Mucosa of gallbladder (tissue), 1 donor: Measurements from ENCODE around the gene RPL10A. TPM values are rescaled to one million over a fixed set of nuclear protein-coding genes. Genes with fewer than 3 reads are reported as not detected.

Source experiments
- DNase-seq: peaks from one replicate; pipeline ENCODE4 v3.0.0-alpha.2; 2020; ENCODE audit warnings: low spot score
- total RNA-seq: library from RNA; stranded (reverse); gene quantifications from one replicate; pipeline ENCODE4 v1.2.1, GENCODE V29; 2021
- donor health status: DM: no; HTN: no; CAD: no.

Gene RPL10A
- total RNA-seq, 1 donor from 2014 or later: 921 TPM

DNA sequence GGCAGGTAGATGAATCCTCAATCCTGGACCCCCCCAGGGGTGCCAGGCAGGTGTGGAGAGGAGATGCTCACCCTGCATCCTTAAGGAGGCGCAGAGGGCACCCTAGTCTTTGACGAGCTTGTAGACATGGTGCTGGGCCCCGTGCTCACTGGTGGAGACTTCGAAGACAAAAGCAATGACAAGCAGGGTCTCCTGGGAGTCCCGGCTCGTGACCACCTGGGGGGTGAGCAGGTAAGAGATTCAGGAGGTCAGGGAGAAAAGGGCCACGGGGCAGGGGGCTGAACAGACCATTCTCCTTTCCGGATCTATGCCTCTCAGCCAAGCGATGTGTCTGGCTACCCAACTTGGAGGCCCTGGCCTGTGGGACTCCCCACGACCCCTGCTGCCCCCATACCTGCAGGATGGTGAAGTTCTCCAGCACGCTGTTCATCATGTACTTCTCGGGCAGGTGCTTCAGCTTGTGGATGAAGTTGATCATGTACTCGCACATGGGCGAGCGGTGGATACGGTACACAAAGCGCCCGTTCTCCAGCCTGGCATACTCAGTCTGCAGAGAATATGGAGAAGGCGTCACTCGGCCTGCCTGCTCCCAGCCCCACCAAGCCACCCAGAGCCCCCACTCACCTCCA is 6.9 kb downstream of the RPL10A start:
- no peak for DNase-seq

DNA sequence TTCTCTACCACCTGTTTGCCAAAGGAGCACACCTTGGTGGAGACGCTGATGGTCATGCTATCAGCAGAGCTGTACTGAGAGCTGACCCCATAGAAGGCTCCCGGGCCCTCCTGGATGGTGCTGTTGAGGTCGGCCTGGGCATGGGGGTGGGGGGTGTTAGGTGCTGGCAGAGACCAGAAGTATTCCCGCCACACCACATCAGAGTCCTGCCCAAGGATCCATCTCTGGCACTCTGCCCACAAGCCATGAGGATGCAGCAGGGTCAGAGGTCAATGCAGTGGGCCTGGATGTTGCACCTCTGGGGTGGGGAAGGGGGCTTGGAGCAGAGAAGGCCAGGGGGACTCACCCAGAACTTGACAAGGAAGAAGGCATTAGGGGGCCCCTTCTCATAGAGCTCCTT is 7.4 kb downstream of the RPL10A start:
- no peak for DNase-seq

DNA sequence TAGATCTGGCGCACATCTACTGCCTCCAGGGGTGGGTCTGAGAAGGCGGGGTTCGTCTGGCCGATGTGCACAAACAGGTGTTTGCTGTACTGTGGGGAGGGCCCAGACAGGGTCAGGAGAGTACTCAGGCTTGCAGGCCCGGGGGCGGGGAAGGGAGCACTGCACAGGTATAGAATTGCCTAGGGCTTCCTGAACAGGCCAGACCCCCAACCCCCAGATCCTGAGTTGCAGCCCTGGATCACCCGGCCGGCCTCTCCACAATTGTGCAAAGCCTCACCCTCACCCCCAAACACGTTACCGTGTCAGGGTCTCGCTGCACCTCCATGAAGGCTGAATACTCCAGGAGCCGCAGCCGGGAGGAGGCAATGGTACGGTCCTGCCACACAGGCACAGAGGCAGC is 7.8 kb downstream of the RPL10A start:
- DNase-seq: no peak

DNA sequence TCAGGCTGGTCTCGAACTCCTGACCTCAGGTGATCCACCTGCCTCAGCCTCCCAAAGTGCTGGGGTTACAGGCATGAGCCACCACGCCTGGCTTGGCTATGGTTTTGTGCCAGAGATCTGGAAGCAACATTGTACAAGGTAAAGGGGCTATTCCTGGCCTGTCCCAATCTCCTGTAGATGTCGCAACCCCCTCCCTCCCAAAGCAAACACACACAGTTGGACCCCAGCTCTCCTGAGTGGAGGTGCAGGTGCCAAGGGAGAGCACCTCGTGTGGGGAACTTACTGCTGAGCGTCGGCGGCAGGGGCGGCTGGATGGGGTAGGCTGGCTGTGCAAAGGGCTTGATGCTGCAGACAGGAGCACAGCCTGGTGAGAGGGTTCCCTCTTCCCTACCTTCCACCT is 8.8 kb downstream of the RPL10A start:
- no peak for DNase-seq

DNA sequence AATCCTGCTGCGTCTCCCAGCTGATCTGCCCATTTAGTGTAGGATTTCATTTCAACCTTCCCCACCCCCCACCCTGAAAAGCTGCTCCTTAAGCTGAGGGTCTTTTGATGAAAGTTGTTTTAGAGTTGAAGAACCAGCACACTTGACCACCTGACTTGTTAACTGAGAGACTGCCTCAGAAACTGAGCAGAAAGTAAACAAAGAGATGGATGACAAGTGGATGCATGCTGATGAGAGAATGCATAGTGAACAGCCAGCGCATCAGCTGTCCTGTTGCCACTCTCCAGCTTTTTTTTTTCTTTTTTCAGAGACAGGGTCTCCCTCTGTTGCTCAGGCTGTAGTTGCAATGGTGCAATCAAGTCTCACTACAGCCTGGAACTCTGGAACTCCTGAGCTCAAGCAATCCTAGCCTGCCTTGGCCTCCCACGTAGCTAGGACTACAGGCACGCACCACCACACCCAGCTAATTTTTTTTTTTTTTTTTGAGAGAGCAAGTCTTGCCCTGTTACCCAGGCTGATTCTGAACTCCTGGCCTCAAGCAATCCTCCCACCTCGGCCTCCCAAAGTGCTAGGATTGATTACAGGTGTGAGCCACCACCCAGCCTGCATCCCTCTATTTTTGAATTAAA is 9.5 kb downstream of the RPL10A start:
- DNase-seq: no peak

DNA sequence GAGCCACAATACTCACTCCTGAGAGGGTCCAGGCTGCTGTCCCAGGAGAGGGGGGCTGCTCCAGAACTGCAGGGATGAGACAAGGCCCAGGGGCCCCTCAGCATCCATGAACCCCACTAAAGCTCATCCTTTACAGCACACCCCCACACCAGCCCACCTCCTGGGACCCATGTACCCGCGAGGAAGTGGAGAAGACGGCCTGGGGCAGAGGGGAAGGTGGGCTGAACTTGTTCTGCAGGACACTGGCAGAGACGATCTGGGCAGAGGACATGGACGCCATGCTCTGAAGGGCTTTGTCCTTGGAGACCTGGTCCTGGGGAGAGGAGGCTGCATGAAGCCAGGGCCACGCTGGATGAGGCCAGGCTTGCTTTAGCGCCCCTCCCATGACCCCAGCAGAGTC is 10.1 kb downstream of the RPL10A start:
- DNase-seq: no peak

DNA sequence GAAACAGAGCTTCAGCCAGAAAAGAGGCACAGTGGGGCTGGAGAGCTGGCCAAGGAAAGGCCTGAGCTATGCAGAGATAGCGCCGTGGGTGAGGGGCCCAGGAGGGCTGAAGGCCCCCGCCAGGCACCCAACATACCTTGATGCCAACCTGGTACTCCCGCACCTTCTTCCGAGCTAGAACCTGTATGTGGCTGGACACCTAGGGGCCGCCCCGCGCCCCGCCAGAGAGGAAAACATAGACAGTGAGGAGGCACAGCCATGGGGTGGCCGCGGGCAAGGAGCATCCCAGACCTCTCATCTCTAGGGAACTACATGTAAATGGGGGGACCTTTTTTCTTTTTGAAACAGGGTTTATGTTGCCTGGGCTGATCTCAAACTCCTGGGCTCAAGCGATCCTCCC is 12.0 kb downstream of the RPL10A start:
- DNase-seq: no peak

DNA sequence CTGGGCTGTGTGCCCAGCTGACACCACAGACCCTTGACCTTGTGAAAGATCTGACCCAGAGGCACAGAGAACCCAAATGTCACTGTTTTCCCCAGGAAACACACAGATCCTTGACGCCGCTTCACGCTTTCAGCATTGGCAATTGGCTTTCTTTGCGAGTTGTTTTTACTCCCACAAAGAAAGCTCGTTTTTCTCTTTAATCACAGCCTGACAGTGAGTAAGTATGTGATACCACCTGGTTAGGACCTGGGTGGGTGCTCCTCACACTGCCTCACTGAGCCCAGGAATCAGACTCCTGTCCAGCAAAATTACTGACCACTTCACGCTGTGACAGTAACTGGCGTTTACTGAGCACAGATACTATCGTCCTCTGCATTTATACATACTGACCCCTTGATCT is 13.0 kb downstream of the RPL10A start:
- DNase-seq: no peak

DNA sequence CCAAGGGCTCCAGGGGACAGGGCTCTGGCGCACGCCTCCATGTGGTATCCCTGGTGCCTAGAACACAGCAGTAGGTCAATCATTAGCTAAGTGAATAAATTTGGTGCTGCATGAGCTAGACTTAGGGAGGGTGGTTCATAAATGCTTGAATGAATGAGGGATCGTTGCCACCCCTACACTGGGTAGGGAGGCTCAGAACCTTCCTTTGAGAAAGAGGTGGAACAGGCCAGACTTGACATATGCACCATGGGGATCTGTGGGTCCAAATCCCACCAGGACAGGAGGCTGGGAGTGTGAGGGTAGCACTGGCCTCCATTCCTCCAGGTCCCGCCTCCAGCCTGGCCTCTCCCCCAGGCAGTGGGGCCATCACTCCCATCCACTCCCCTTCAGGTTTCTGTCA is 14.9 kb downstream of the RPL10A start:
- no peak for DNase-seq

DNA sequence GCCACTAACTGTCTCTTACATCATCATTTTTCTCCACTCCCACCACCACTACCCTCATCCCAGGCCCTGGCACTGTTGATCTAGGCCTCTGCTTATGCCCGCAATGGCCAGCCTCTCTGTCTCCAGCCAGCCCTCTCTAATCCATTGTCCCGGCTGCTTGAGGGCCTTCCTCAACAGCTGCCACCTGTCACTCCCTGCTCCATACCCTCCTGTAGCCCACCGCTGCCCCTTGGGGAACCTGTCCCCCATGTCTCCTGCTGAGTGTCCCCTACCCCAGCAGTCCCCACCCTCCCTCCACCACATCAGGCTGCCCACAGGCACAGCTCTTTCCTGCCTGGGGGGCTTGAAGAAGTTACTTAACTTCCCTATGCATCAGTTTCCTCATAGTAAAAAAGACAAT is 15.3 kb downstream of the RPL10A start:
- DNase-seq: no peak

DNA sequence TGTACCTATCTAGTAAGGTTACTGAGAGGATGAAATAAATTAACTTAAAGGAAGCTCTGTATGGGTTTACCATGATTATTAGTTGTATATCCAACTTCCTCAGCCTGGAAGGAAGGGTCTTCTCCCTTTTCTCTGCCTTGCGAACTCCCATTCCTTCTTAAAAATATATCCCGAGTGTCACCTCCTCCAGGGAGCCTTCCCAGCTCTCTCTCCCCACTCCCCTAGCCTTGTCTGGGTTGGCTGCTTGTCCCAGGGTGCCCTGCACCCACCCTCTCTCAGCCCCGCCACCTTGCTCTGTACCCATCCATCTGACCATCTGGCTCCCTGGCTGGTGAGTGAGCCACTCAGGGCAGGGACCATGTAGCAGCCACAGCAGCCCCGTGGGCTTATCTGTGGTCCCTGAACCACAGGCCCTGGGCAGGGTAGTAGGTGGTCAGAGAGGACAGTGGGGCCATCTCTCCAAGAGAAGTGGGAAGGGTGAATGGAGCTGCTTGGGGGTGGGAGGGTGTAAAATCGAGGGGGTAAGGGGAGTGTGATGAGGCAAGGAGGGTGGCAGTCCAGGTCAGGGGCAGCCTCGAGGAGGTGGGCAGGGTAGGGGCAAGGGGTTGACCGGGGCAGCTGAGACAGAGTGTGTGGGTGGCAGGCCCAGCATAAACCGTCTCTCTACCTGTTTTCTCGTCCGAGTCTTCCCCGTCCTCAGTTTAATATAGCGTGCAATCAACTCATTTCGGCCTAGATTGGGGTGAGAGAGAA is 15.9 kb downstream of the RPL10A start:
- no peak for DNase-seq

DNA sequence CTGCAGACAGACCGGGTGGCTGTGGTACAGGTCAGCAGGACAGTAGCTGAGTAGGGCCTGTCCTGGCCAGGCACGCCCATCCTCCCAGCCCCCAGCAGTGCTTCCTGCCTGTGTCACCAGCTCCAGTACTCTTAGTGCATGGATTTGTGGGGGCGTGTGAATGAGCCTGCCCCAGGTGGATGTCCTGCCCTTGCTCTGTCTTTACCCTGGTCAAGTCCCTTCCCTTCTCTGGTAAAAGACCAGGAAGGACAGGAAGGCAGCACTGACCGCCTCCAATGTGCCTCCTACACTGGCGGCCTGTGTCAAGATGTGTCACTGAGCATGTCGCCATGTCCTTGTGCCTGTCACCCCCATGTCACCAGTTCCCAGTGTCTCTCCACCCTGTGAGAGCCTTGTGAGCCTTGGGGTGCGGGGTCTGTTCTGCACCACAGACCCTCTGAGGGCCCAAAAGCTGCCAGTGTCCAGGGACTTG is 16.8 kb downstream of the RPL10A start:
- DNase-seq: no peak

DNA sequence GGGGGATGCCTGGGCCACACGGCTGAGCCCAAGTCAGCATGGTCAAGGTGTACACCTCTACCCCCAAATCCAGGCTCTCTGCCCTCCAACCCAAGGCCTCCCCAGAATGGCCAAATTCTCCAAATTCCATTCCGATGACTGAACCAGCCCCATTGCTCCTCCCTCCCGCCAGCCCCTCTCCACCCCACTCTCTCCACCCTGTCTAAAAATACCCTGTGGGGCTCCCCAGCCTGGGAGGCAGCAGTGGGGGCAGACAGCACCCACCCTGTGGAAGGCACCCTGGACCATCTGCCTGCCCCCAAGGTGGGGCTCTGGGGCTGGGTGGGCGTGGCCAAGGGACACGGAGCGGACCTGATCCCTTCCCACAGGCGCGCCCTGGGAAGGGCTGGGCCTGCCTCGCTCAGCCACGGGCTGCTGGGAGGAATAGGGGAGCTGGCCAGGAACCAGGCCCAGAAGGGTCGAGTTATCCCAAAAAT is 17.2 kb downstream of the RPL10A start:
- DNase-seq: no peak

DNA sequence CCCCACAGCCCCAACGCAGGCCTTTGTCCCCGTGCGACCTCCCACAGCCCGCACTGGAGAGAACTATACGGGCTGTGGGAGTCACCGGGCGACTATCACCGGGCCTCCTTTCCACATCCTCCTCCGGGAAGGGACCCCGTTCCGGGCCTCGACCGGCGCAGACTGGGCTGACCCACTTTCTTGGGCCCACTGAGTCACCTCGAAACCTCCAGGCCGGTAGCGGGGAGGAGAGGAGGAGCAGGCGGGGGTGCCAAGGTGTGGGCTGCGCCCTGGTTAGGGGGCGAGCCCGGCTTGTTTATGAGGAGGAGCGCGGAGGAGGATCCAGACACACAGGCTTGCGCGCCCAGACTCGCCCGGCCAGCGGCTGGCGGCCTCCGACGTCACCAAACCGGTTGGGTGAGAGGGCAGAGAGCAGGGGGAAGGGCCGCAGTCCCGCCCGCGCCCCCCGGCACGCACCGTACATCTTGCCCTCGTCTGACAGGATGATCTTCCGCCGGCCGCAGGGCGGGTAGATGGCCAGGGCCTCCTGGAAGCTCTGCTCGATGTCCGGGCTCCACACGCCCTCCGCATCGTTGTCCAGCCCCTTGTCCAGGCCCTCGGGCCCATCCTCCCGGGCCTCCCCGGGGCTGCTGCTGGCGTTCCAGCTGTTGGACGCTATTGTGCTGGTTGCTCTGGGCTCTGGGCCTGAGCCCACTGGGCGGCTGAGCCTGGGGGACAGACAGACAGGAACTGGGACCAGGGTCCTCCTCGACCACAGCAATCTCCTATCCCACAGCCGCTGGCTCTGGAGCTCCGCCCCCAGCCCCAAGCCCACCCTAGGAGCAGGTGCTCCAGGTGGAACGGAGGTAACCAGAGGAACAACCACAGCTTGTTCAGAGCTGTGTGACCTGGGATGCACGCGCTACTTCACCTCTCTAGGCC is 18.1 kb downstream of the RPL10A start:
- DNase-seq: peak; percentile 76

DNA sequence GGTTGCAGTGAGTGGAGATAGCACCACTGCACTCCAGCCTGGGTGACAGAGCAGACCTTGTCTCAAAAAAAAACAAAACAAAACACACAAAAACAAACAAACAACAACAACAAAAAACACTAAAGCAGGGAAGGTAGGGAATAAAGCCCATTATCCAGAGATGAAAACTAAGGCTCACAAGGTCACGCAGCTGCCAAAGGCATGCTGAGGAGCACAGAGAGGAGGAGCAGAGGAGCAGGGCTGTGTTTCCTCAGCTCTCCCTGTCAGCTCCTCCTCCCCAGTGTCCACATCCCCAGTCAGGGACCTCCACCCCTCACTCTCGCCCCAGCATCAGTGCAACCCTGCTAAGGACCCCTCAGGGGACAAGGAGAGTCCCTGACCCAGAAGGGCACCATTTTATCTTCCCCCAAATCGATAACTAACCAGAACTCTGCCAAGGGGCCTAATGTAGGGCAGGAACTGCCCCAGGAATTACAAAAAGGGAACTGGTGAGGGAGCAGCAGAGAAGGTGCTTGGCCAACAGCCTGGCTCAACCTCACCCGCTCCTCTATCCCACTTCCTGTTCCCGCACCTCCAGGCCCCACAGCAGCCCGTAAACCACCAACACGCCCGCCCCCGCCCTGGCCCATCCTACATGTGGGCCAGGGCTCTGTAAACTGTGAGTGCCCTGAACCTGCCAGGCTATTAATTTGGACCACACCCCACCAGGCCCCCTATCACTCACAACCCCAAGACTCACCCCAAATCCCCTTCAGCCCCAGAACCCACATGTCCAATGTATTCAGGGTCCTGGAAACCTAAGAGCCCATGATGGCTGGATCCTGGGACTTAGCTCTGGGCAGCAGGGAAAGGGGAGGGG is 19.7 kb downstream of the RPL10A start:
- DNase-seq: no peak

DNA sequence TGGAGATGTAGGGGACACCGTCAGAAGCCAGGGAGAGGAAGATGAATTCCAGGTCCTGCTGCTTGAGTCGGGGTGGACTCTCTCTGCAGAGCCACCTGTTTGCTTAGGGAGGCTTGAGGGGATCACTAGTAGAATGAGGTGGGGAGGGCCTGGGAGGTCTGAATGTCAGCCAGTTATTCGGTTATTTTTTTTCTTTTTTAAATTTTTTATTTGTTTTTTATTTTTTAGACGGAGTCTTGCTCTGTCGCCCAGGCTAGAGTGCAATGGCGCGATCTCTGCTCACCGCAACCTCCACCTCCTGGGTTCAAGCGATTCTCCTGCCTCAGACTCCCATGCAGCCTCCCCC is 20.3 kb downstream of the RPL10A start:
- DNase-seq: no peak

DNA sequence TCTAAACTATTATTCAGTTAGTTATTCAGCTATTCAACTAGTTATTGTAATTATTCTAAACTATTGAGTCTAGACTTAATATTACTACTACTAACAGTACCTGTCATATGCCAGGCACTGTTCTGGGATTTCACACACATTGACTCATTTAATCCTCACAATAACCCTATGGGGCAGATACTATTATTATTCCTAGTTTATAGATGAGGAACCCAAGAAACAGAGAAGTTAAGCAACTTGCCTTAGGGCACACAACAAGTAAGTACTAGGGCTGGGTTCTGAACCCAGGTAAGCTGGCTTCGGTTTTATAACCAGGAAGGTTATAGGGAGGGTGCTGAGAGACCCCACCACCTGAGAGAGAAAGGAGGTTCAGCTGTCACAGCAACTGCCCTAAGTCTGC is 20.9 kb downstream of the RPL10A start:
- no peak for DNase-seq

DNA sequence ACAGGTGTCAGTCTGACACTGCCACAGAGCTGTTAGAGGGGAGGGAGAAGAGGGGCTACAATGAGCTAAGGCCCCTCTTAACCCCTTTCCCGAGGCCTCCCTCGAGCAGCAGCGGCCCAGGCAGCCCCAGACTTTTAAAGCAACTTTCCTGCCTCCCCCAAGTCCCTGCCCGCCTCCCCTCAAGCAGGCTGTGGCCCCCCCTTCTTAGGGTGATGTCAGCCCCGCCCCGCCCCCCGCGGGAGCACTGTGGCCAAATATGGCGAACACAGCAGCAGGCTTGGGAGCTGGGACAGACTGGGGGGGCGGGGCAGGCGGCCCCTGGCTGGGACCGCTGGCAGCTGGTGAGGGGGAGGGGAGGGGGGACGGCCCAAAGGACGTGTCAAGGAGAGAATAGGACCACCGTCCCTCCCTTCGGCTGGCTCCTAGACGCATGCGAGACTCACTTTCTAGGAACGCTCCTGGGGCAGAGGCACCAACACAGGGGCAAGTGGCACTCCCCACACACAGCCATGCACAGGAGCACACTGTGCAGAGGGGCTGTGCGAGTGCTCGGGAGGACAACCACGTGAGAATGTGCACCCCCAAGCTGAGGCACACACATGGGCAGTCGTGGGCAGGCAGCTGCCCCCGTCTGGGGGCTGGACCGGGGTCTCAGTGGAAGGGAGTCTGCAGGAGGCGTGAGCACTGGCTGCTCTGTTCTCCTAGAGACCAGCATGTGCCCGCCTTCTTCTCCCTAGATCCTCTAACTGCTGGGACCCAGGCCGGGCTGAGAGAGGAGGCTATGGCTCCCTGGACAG is 22.0 kb downstream of the RPL10A start:
- DNase-seq: peak; percentile 77

DNA sequence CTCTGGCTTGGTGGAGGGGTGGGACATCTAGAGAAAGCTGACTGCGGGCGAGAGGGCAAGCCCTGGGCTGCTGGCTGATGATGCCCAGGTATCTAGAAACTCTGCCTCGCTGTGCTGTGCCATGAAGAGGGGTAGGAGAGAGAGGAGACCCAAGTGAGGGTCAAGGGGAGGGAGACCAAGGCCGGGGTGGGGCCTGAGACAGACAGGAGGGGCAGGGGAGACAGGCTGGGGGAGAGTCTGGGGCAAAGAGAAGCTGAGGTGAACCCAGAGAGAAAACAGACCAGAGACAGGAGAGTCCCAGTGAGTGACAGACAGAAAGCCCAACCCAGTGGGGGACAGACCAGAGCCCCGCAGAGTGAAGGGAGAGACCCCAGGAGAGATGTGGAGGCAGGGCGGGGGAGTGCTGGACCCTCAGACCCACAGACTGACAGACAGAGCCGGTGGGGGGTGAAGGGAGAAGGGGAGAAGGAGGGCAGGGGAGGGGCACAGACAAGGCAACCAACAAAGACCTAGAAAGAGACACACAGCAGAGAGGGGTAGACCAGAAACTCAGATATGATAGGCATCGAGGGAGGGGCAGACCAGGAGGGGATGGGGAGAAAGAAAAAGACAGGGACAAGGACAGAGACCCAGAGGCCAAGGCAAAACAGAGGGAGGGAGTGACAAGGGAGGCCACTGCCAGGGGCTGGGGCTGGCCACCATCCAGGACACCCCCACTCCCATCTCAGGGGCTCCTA is 22.8 kb downstream of the RPL10A start:
- DNase-seq: no peak
